ENCODE data around the gene KRTAP1-1.

DNA sequence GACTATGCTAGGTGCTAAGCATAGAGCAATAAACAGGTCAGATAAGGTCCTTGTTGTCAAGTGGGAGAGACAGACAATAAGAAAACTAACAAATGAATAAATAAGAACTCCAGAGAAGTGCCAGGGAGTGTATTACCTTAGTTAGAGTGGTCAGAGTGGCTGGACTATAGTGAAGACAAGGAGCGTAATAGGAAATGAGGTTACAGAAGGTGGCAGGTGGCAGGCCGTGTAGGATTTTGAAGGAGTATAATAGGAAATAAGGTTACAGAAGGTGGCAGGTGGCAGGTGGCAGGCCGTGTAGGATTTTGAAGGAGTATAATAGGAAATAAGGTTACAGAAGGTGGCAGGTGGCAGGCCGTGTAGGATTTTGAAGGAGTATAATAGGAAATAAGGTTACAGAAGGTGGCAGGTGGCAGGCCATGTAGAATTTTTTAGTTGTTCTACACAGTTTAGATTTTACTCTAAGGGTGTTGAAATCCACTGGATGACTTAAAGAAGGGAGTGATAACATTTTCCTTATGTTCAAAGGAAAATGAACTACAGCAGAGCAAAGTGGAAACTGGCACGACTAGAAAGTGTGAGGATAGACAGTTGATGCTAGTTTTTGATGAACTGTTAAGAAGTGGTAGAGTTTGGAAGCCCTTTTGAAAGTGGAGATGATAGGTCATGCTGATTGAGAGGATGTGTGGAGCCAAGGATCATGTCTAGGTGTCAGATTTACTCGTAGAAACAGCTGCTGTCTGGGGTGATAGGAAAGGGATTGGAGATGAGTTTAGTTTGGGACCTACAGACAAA, 28.7 kb downstream of the KRTAP1-1 start:
- TF ChIP-seq, protein P1, sequence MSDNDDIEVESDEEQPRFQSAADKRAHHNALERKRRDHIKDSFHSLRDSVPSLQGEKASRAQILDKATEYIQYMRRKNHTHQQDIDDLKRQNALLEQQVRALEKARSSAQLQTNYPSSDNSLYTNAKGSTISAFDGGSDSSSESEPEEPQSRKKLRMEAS (CRISPR knock-in tag; IDR thresholded peaks at IDR 0.05): no peak
- TF ChIP-seq, protein P2, sequence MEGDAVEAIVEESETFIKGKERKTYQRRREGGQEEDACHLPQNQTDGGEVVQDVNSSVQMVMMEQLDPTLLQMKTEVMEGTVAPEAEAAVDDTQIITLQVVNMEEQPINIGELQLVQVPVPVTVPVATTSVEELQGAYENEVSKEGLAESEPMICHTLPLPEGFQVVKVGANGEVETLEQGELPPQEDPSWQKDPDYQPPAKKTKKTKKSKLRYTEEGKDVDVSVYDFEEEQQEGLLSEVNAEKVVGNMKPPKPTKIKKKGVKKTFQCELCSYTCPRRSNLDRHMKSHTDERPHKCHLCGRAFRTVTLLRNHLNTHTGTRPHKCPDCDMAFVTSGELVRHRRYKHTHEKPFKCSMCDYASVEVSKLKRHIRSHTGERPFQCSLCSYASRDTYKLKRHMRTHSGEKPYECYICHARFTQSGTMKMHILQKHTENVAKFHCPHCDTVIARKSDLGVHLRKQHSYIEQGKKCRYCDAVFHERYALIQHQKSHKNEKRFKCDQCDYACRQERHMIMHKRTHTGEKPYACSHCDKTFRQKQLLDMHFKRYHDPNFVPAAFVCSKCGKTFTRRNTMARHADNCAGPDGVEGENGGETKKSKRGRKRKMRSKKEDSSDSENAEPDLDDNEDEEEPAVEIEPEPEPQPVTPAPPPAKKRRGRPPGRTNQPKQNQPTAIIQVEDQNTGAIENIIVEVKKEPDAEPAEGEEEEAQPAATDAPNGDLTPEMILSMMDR (IDR thresholded peaks at IDR 0.05): no peak
- TF ChIP-seq, protein P3, sequence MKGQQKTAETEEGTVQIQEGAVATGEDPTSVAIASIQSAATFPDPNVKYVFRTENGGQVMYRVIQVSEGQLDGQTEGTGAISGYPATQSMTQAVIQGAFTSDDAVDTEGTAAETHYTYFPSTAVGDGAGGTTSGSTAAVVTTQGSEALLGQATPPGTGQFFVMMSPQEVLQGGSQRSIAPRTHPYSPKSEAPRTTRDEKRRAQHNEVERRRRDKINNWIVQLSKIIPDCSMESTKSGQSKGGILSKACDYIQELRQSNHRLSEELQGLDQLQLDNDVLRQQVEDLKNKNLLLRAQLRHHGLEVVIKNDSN (CRISPR knock-in tag; IDR thresholded peaks at IDR 0.05): no peak
- TF ChIP-seq KAT7 (CRISPR knock-in tag; IDR thresholded peaks at IDR 0.05; ENCODE audit: borderline replicate concordance) (no peak), ZNF232 (CRISPR knock-in tag; IDR thresholded peaks at IDR 0.05) (no peak), GABPB1 (CRISPR knock-in tag; IDR thresholded peaks at IDR 0.05) (no peak), SP1 (CRISPR knock-in tag; conservative IDR thresholded peaks at IDR 0.05) (no peak)
